HepG2 (cell line): ENCODE data around the gene CNEP1R1. TPM values are rescaled to one million over a fixed set of nuclear protein-coding genes. Genes with fewer than 3 reads are reported as not detected.
A peak's percentile ranks its signal among the peaks of the same experiment; 100 is the strongest.

Source experiments
- ARID2 ChIP-seq: sonication (generic); formaldehyde crosslinking; IDR thresholded peaks from 2 replicates; pipeline ENCODE4 v1.8.1; 2022; ENCODE audit warnings: mild to moderate bottlenecking, missing genetic modification reagents, borderline replicate concordance
- CAMTA2 ChIP-seq: sonication (generic); formaldehyde crosslinking; IDR thresholded peaks from 2 replicates; pipeline ENCODE4 v1.4.0; 2020; ENCODE audit warnings: mild to moderate bottlenecking, missing genetic modification reagents, borderline replicate concordance
- ELF4 ChIP-seq: sonication (generic); formaldehyde crosslinking; IDR thresholded peaks from 2 replicates; pipeline ENCODE4 v1.5.0; 2020; ENCODE audit warnings: missing genetic modification reagents, mild to moderate bottlenecking, moderate library complexity, borderline replicate concordance
- GABPA ChIP-seq, 2 experiments: IDR thresholded peaks; 2 replicates each; pipeline ENCODE4 v1.6.1; 2011 to 2016; ENCODE audit warnings: low read depth in 2 of 2, low read length in 1 of 2, missing biosample characterization in 1 of 2, missing genetic modification characterization in 1 of 2
- ISL2 ChIP-seq: sonication (generic); formaldehyde crosslinking; IDR thresholded peaks from 2 replicates; pipeline ENCODE4 v1.5.0; 2020; ENCODE audit warnings: missing genetic modification reagents
- JUNB ChIP-seq: sonication (generic); formaldehyde crosslinking; IDR thresholded peaks from 2 replicates; pipeline ENCODE4 v1.8.0; 2022; ENCODE audit warnings: missing genetic modification reagents, mild to moderate bottlenecking, borderline replicate concordance
- KLF11 ChIP-seq: IDR thresholded peaks from 2 replicates; pipeline ENCODE4 v1.6.1; 2016; ENCODE audit warnings: missing compliant biosample characterization
- SKI ChIP-seq: fragments of 450-650 bp; IDR thresholded peaks from one replicate; pipeline ENCODE4 v1.6.1; 2018; ENCODE audit warnings: mild to moderate bottlenecking; ENCODE audit not compliant: partially characterized antibody
- SNAPC2 ChIP-seq: sonication (generic); formaldehyde crosslinking; IDR thresholded peaks from 2 replicates; pipeline ENCODE4 v1.8.1; 2022; ENCODE audit warnings: mild to moderate bottlenecking, missing genetic modification reagents
- TRIM24 ChIP-seq: sonication (generic); formaldehyde crosslinking; IDR thresholded peaks from 2 replicates; pipeline ENCODE4 v1.8.0; 2022; ENCODE audit warnings: mild to moderate bottlenecking, missing genetic modification reagents
- YY1 ChIP-seq: IDR thresholded peaks from 2 replicates; pipeline ENCODE4 v1.6.1; 2011; ENCODE audit warnings: low read length, low read depth, moderate library complexity, mild to moderate bottlenecking; ENCODE audit not compliant: insufficient read depth, insufficient replicate concordance
- ZBTB20 ChIP-seq: sonication (generic); formaldehyde crosslinking; IDR thresholded peaks from 2 replicates; pipeline ENCODE4 v1.8.1; 2023; ENCODE audit warnings: missing genetic modification reagents, low read depth, mild to moderate bottlenecking, borderline replicate concordance
- ZFP36L2 ChIP-seq: sonication (generic); formaldehyde crosslinking; IDR thresholded peaks from 2 replicates; pipeline ENCODE4 v1.4.0; 2020; ENCODE audit warnings: missing genetic modification reagents
- ZNF672 ChIP-seq: sonication (generic); formaldehyde crosslinking; IDR thresholded peaks from 2 replicates; pipeline ENCODE4 v1.8.1; 2022; ENCODE audit warnings: missing genetic modification reagents
- ZNF816 ChIP-seq: sonication (generic); formaldehyde crosslinking; IDR thresholded peaks from 2 replicates; pipeline ENCODE4 v1.8.0; 2022; ENCODE audit warnings: missing genetic modification reagents, mild to moderate bottlenecking, borderline replicate concordance
- ZNF850 ChIP-seq: sonication (generic); formaldehyde crosslinking; conservative IDR thresholded peaks from 2 replicates; pipeline ENCODE4 v1.9.0; 2021; ENCODE audit warnings: mild to moderate bottlenecking, missing genetic modification reagents
- polyA plus RNA-seq, 8 experiments: library from polyadenylated mRNA; depleted of rRNA in 3 of 8; stranded (reverse) in 7 of 8; unstranded in 1 of 8; fragments of >200 nt; fragmentation: Illumina TruSeq in 4 of 8; extraction: Trizol in 4 of 8; gene quantifications; 2 replicates each; pipeline versions ENCODE4 v1.2.1 to v1.2.3, GENCODE V29; 2011 to 2016; ENCODE audit warnings: low read depth in 4 of 8, missing spikeins in 1 of 8, mixed read lengths in 1 of 8; ENCODE audit not compliant: insufficient read depth in 1 of 8
- total RNA-seq, 5 experiments: library from RNA; depleted of rRNA; stranded (reverse); fragments of >200 nt; fragmentation: Illumina TruSeq; extraction: Trizol; gene quantifications; 2 replicates each; pipeline ENCODE4 v1.2.3, GENCODE V29; 2016; ENCODE audit warnings: low read depth in 1 of 5
- TF ChIP-seq, protein P1 (sequence below): sonication (generic); formaldehyde crosslinking; IDR thresholded peaks from 2 replicates; pipeline ENCODE4; 2020; ENCODE audit warnings: missing genetic modification reagents, mild to moderate bottlenecking, borderline replicate concordance
- TF ChIP-seq, protein P2 (sequence below): sonication (generic); formaldehyde crosslinking; IDR thresholded peaks from 2 replicates; pipeline ENCODE4 v1.4.0; 2020; ENCODE audit warnings: mild to moderate bottlenecking, missing genetic modification reagents
- TF ChIP-seq, protein P3 (sequence below): sonication (generic); formaldehyde crosslinking; IDR thresholded peaks from 2 replicates; pipeline ENCODE4 v1.4.0; 2020; ENCODE audit warnings: missing genetic modification reagents, borderline replicate concordance

CNEP1R1 gene
- total and polyA plus RNA-seq, 2 of the 13 experiments (the other 11 are each of a cell fraction or from before 2014, with no cell fraction given): 23.6 to 26.8 TPM

DNA sequence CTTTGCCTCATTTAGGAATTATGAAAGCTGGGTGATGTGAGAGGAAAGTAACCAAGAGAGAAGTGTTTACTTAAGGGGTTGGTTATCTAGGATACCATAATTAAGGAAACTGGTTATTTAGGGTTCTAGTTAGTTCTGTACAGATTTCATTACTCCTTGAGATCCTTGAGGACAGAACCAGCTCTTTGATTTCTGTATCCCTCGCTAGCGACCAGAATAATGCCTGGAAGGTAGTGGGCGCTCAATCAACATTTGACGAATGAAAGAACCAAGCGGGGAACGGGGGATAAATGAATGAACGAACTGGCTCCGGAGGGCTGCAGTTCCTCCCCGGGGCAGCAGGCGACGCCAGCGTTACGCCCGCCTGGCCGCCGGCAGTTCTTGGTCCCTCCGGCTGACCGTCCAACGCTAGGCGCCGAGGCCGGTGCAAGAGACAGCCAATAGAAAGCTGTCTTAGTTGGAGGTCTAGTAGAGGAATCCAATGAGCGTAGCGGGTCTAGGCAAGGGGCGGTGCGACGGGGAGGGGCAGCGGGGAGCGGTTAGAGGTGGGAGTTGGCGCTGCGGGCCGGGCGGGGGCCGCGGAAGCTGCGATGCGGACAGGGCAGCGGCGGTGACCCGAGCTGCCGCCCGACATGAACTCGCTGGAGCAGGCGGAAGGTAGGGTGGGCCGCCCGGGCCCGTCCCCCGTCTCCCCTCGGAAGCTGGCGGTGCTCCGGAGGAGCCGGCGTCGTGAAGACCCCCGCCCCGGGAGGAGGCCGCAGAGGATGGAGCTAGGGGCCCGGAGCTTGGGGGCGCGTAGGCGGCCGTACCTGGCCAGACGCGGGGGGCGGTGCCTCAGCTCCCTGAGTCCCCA, at the start of gene CNEP1R1 (continued):
- TF ChIP-seq, protein P1, sequence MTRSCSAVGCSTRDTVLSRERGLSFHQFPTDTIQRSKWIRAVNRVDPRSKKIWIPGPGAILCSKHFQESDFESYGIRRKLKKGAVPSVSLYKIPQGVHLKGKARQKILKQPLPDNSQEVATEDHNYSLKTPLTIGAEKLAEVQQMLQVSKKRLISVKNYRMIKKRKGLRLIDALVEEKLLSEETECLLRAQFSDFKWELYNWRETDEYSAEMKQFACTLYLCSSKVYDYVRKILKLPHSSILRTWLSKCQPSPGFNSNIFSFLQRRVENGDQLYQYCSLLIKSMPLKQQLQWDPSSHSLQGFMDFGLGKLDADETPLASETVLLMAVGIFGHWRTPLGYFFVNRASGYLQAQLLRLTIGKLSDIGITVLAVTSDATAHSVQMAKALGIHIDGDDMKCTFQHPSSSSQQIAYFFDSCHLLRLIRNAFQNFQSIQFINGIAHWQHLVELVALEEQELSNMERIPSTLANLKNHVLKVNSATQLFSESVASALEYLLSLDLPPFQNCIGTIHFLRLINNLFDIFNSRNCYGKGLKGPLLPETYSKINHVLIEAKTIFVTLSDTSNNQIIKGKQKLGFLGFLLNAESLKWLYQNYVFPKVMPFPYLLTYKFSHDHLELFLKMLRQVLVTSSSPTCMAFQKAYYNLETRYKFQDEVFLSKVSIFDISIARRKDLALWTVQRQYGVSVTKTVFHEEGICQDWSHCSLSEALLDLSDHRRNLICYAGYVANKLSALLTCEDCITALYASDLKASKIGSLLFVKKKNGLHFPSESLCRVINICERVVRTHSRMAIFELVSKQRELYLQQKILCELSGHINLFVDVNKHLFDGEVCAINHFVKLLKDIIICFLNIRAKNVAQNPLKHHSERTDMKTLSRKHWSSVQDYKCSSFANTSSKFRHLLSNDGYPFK: peak; percentile 87; the same call in 1 of the 2 replicates
- TF ChIP-seq KLF11: peak; percentile 84; the same call in 1 of the 2 replicates
- TF ChIP-seq GABPA (IDR thresholded peaks at IDR 0.05; ENCODE audit: low read depth, low read length): no peak
- TF ChIP-seq GABPA (CRISPR knock-in tag; IDR thresholded peaks at IDR 0.05; ENCODE audit: low read depth): peak; percentile 50; the same call in 1 of the 2 replicates
- TF ChIP-seq SNAPC2 (CRISPR knock-in tag): 0 out of 2 replicates have a peak, but pooled peaks have one; percentile 6
- TF ChIP-seq ZFP36L2 (CRISPR knock-in tag): no peak
- TF ChIP-seq ELF4: no peak; the same call in 1 of the 2 replicates
- no peak for TF ChIP-seq TRIM24 (CRISPR knock-in tag)
- TF ChIP-seq ZNF850 (CRISPR knock-in tag): no peak
- TF ChIP-seq ARID2 (CRISPR knock-in tag): no peak
- TF ChIP-seq ISL2 (CRISPR knock-in tag): peak; percentile 88
- peak; percentile 75; the same call in 1 of the 2 replicates for TF ChIP-seq ZBTB20
- peak; percentile 79 for TF ChIP-seq YY1
- TF ChIP-seq SKI: peak; percentile 89
- TF ChIP-seq, protein P2, sequence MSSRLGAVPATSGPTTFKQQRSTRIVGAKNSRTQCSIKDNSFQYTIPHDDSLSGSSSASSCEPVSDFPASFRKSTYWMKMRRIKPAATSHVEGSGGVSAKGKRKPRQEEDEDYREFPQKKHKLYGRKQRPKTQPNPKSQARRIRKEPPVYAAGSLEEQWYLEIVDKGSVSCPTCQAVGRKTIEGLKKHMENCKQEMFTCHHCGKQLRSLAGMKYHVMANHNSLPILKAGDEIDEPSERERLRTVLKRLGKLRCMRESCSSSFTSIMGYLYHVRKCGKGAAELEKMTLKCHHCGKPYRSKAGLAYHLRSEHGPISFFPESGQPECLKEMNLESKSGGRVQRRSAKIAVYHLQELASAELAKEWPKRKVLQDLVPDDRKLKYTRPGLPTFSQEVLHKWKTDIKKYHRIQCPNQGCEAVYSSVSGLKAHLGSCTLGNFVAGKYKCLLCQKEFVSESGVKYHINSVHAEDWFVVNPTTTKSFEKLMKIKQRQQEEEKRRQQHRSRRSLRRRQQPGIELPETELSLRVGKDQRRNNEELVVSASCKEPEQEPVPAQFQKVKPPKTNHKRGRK (CRISPR knock-in tag): no peak
- TF ChIP-seq, protein P3, sequence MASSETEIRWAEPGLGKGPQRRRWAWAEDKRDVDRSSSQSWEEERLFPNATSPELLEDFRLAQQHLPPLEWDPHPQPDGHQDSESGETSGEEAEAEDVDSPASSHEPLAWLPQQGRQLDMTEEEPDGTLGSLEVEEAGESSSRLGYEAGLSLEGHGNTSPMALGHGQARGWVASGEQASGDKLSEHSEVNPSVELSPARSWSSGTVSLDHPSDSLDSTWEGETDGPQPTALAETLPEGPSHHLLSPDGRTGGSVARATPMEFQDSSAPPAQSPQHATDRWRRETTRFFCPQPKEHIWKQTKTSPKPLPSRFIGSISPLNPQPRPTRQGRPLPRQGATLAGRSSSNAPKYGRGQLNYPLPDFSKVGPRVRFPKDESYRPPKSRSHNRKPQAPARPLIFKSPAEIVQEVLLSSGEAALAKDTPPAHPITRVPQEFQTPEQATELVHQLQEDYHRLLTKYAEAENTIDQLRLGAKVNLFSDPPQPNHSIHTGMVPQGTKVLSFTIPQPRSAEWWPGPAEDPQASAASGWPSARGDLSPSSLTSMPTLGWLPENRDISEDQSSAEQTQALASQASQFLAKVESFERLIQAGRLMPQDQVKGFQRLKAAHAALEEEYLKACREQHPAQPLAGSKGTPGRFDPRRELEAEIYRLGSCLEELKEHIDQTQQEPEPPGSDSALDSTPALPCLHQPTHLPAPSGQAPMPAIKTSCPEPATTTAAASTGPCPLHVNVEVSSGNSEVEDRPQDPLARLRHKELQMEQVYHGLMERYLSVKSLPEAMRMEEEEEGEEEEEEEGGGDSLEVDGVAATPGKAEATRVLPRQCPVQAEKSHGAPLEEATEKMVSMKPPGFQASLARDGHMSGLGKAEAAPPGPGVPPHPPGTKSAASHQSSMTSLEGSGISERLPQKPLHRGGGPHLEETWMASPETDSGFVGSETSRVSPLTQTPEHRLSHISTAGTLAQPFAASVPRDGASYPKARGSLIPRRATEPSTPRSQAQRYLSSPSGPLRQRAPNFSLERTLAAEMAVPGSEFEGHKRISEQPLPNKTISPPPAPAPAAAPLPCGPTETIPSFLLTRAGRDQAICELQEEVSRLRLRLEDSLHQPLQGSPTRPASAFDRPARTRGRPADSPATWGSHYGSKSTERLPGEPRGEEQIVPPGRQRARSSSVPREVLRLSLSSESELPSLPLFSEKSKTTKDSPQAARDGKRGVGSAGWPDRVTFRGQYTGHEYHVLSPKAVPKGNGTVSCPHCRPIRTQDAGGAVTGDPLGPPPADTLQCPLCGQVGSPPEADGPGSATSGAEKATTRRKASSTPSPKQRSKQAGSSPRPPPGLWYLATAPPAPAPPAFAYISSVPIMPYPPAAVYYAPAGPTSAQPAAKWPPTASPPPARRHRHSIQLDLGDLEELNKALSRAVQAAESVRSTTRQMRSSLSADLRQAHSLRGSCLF: no peak
- TF ChIP-seq ZNF672: 0 out of 2 replicates have a peak, but pooled peaks have one; percentile 36
- TF ChIP-seq ZNF816 (CRISPR knock-in tag): no peak
- no peak; the same call in 1 of the 2 replicates for TF ChIP-seq JUNB
- TF ChIP-seq CAMTA2 (CRISPR knock-in tag): peak; percentile 93
